Choroid plexus epithelial cell (primary cell): Measurements from ENCODE around the gene C1RL.
"Not testable (repeated sequence)": the region's sequence is repeated elsewhere in the genome, so short reads cannot be mapped to it uniquely, and the experiment has no call there.

Experiments
- DNase-seq: peaks from one replicate; pipeline ENCODE4 v3.0.0-alpha.2; 2010; ENCODE audit warnings: low read depth
- H3K4me3 ChIP-seq: 2 replicates; pipeline ENCODE4 v1.5.1; 2011; ENCODE audit warnings: low read depth, mild to moderate bottlenecking, control low read depth, low read length, moderate library complexity
- TF ChIP-seq, protein P1 (sequence below): conservative IDR thresholded peaks from 2 replicates; pipeline ENCODE4 v1.5.1; 2011; ENCODE audit warnings: low read depth, mild to moderate bottlenecking, control low read depth, inconsistent platforms, low read length, moderate library complexity

Gene C1RL

DNA sequence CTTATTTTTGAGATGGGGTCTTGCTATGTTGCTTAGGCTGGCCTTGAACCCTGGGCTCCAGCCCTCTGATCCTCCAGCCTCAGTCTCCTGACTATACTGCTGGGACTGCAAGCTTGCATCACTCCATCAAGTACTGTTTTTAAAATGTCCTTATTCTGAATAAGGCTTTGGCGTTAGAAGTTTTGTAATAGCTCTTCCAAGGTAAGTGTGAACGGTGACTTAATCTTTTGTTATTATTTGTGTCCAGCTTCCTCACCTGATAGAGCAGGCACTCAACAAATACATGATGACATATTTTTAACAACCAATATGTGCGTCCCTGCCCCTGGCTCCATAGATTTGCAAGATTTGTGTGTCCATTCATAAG is 1.4 kb downstream of the C1RL start:
- peak; percentile 41 for DNase-seq
- TF ChIP-seq, protein P1, sequence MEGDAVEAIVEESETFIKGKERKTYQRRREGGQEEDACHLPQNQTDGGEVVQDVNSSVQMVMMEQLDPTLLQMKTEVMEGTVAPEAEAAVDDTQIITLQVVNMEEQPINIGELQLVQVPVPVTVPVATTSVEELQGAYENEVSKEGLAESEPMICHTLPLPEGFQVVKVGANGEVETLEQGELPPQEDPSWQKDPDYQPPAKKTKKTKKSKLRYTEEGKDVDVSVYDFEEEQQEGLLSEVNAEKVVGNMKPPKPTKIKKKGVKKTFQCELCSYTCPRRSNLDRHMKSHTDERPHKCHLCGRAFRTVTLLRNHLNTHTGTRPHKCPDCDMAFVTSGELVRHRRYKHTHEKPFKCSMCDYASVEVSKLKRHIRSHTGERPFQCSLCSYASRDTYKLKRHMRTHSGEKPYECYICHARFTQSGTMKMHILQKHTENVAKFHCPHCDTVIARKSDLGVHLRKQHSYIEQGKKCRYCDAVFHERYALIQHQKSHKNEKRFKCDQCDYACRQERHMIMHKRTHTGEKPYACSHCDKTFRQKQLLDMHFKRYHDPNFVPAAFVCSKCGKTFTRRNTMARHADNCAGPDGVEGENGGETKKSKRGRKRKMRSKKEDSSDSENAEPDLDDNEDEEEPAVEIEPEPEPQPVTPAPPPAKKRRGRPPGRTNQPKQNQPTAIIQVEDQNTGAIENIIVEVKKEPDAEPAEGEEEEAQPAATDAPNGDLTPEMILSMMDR, result no peak
- H3K4me3 ChIP-seq, result peak overlapping the region; percentile 72

DNA sequence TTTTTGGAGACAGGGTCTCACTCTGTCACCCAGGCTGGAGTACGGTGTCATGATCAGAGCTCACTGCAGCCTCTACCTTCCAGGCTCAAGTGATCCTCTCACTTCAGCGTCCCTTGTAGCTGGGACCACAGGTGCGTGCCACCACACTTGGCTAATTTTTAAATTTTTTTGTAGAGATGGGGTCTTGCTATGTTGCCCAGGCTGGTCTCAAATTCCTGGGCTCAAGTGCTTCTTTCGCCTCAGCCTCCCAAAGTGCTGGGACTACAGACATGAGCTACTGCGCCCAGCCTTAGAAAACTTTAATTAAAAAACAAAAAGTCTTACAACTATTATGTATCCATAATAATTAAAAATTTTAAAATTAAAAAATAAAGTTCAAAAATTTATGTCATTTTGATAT is 1.8 kb downstream of the C1RL start:
- peak overlapping the region; percentile 23 for H3K4me3 ChIP-seq
- DNase-seq, result not testable (repeated sequence)

DNA sequence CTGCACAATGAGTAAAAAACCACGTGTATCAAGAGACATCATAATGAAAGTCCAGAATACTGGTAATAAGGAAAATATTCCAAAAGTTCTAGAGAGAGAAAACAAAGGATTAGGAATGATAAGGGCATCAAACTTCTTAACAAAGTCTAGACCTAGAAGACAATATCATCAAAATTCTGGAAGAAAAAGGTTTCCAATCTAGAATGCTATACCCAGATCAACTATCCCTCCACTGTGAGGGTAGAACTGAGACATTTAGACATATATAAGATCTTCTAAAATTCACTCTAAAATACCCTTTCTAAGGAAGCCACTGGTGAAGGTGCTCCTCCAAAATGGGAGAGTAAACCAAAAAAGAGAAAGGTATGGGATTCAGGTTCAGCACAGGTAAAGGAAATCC is 2.9 kb downstream of the C1RL start:
- TF ChIP-seq, protein P1, result no peak
- peak overlapping the region; percentile 2 for H3K4me3 ChIP-seq
- no peak for DNase-seq

DNA sequence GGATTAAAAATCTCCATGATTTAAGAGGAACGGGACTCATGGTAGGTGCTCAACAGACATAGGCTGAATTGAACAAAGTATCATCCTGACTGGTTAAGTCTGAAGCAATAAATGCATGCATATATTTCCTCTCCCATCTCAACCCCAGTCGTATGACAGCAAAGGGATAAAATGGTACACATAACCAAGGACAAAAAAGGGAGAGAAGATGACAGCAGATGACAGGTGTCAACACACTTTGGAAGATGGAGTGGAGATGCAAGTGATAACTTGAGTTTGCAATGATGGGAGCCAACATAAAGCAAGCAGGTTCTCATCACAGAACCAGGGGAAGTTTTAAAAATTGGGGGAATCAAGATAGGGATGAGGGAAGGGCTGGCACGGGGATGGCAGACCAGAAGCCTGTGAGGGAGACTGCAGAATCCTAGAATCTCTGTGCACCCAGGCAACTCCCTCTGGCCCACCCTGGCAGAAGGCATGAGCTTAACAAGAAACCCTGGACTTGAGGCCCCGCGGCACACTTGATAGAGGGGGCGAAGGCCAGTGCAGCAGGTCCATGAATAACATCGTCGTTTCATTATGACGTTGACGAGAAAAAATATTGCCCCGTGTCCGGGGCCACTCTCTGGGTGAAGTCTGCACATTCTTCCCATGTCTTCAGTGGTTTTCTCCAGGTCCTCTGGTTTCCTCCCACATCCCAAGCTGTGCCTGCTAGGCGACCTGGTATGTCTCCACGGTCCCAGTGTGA is 5.0 kb downstream of the C1RL start:
- H3K4me3 ChIP-seq, result no peak overlapping the region
- DNase-seq, result no peak
- TF ChIP-seq, protein P1, result no peak

DNA sequence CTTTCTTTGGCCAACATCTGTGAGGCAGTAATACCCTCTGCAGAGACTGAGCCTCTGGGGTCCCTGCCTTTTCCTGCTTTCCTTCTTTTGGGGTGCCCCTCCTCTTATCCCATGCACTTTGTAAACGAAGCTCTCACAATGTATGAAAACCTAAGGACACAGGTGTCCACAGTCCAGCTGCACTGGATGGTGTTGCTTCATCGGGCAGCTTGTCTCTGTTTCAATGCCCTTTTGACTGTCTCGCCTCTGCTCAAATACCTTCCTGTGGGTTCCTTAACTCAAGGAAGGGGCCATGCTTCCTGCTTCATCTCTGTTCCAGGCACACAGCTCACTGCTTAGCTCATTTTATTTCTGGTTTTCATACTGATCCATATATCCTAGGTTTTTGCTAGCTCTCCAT is 6.4 kb downstream of the C1RL start:
- peak; percentile 21 for DNase-seq
- no peak overlapping the region for H3K4me3 ChIP-seq
- TF ChIP-seq, protein P1, result no peak

DNA sequence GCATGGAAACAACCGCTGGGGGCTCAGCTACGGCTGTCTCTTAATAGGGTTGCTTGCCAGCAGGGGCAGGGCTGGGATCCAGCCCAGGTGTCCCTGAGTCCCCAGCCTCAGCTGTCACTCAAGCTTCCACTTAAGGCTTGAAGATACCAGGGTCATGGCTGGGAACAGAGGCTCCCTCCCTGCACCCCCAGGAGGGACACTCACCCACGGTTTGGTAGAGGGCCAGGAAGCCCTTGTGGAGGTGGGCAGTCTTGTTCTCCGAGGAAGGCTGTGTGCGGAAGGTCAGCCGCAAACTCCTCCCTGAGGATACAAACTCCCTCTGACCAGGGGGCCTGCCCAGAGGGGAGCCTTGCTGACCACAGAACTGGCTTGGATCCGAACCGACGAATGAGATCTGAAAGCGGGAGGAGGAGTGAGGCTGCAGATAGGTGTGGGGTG is 7.3 kb downstream of the C1RL start:
- peak; percentile 79 for DNase-seq
- TF ChIP-seq, protein P1, result peak; percentile 11
- H3K4me3 ChIP-seq, result no peak overlapping the region

DNA sequence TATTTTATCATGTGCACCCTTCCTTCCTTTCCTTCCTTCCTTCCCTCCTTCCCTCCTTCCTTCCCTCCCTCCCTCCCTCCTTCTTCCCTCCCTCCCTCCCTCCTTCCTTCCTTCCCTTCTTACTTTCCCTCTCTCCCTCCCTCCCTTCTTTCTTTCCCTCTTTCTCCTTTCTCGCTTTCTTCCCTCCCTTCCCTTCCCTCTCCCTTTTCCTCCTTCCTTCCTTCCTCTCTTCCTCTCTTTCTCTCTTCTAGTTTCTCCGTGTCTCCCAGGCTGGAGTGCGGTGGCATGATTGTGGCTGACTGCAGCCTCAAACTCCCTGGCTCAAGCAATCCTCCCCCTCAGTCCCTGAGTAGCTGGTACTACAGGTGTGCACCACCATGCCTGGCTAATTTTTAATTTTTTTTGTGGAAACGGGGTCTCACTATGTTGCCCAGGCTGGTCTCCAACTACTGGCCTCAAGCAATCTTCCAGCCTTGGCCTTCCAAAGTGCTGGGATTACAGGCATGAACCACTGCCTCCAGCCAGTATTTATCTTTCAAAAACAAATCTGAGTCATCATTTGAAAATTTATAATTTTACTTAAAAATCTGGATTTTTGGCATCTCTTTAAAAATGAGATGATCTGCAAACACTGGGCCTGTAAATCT is 7.8 kb downstream of the C1RL start:
- H3K4me3 ChIP-seq, result no peak overlapping the region
- no peak for DNase-seq
- TF ChIP-seq, protein P1, result no peak
